8988T (cell line): ENCODE results near the gene PLPPR5.
"Not testable (repeated sequence)": the region's sequence is repeated elsewhere in the genome, so short reads cannot be mapped to it uniquely, and the experiment has no call there.

ENCODE experiments used
- DNase-seq: peaks from one replicate; pipeline ENCODE4 v3.0.0; 2011

The PLPPR5 gene

GRCh38 chr1:98908980-98909379, 95.7 kb downstream of the PLPPR5 start:
- DNase-seq: no peak

- no peak for DNase-seq
These were observed 97.9 kb downstream of the PLPPR5 start for GRCh38 chr1:98906809-98907208.

DNA sequence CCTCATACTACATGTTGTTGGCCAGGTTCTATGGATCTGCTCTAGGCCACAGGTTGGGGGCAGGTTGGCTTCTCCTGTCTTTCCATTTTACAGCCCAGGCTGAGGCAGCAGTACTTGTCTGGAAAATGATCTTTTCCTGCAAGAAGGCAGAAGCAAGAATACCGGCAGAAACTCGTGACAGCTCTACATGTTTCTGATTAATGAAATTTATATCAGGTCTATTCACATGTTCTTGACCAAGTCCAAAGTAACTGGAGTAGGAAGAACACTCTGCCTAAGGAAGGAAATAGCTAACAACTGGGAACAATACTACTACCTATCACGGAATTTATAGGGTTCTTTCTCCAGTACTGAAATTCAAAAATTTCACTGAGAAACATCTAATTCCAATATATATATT, 98.3 kb downstream of the PLPPR5 start:
- no peak for DNase-seq

- DNase-seq: no peak
These were observed 100.0 kb downstream of the PLPPR5 start for GRCh38 chr1:98904684-98905083.

DNA sequence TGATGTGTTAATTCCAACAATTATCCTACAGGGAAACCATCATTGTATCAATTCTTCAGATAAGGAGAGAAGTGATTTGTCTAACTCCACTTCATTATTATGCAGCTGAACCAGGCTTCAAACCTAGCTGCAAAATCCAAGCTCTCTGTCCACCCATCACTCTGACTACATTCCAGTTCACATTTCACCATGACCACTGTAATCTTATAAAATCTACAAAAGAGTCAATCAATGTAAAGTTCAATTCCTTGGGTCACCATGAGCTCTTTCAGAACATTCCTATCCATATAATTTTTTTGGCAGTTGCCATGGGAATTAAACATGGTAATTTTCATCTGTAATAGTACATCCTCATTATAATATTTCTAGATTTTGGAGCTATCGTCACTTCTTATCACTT, 100.9 kb downstream of the PLPPR5 start:
- DNase-seq: no peak

- DNase-seq: no peak
These were observed 101.4 kb downstream of the PLPPR5 start for GRCh38 chr1:98903261-98903660.

GRCh38 chr1:98898940-98899339, 105.7 kb downstream of the PLPPR5 start:
- DNase-seq: no peak

DNA sequence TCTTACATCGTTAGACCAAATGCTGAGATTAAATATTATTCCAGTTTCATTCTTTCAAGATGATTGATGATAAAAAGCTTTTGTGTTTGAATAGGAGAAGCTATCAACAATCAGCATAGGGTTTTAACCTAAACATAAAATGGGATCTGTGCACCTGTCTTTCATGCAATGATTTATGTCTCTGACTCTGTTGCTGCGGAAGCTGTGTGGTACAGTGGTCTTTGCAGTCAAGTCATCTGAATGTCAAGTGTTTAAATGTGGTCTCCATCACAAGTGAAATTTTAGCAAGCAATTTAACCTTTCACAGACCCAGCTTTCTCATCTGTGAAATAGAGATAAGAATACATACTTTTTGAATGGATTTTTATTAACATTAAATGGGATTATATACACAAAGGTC, 107.2 kb downstream of the PLPPR5 start:
- DNase-seq: no peak

- no peak for DNase-seq
These were observed 107.8 kb downstream of the PLPPR5 start for GRCh38 chr1:98896711-98897445.

GRCh38 chr1:98893371-98893770, 111.3 kb downstream of the PLPPR5 start:
- no peak for DNase-seq

DNA sequence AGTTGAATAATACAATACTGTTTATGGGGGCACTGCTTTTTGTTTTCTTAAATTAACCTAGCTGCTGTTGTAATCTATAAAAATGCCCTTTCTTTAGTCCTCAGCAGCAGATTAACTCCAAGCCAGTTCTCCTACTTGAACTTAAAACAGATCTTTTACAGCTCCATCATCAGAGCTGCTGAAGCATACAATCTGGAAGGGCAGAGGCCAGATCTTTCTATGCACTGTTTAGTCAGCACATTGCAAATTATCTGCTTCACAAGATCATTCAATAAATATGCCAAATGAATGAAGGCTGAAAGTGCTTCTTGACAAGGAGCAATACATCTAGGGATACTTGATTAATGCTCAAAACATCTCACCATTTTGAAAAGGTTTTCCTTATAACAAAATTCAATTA, 115.8 kb downstream of the PLPPR5 start:
- DNase-seq: no peak

GRCh38 chr1:98887507-98887906, 117.2 kb downstream of the PLPPR5 start:
- DNase-seq: no peak

DNA sequence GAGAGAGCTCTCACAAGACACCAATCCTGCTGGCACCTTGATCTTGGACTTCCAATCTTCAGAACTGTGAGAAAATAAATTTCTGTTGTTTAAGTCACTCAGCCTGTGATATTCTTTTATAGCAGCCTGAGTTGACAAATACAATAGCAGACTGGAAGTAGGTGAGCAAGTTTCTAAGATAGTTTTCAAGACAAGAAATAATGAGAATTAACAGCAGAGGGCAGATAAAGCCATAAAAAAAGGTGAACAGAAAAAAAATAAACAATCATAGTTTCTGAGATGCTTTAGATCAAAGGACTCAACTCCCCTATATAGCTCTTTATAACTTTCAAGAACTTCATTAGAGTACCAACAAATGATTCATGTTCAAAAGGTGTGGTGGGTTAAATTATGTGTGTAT, 119.8 kb downstream of the PLPPR5 start:
- DNase-seq: no peak

DNA sequence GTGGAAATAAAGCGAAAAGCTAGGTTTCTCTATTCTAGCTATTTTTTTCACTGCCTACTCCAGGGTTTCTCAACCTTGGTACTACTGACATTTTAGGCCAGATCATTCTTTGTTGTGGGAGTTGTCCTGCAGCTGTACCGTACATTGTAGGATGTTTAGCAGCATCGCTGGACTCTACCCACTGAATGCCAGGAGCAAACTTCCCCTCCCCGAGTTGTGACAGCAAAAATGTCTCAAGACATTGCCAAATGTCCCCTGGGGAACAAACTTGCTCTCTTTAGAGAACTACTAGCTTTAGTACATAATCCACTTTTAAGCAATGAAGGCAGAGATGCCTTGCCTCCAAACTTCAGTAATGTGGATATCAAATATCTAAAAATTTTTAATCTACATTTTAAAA, 122.8 kb downstream of the PLPPR5 start:
- DNase-seq: no peak

DNA sequence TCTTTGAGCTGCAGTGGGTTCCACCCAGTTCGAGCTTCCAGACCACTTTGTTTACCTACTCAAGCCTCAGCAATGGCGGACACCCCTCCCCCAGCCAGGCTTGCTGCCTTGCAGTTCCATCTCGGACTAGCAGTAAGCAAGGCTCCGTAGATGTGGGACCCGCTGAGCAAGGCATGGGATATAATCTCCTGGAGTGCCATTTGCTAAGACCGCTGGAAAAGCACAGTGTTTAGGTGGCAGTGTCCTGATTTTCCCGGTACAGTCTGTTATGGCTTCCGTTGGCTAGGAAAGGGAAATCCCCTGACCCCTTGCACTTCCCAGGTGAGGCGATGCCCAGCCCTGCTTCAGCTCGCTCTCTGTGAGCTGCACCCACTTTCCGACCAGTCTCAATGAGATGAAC, 123.4 kb downstream of the PLPPR5 start:
- not testable (repeated sequence) for DNase-seq

DNA sequence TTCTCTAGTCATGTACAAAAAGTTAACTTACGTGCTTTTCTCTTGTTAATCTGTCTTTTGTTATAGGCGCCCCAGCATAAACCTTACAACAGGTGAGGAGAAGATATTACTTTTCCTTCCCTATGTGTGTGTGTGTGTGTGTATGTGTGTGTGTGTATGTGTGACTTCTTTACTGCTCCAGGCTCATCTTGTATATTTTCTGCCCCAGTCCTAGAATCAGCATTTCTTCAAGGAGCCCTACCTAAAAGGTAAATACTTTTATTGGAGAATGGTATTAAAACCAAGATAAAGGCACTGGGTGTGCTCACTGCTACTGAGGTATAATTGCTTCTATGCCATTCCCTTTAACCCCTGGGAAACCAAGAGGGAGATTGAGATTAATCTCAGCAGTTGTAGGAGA, 129.8 kb downstream of the PLPPR5 start:
- no peak for DNase-seq

DNA sequence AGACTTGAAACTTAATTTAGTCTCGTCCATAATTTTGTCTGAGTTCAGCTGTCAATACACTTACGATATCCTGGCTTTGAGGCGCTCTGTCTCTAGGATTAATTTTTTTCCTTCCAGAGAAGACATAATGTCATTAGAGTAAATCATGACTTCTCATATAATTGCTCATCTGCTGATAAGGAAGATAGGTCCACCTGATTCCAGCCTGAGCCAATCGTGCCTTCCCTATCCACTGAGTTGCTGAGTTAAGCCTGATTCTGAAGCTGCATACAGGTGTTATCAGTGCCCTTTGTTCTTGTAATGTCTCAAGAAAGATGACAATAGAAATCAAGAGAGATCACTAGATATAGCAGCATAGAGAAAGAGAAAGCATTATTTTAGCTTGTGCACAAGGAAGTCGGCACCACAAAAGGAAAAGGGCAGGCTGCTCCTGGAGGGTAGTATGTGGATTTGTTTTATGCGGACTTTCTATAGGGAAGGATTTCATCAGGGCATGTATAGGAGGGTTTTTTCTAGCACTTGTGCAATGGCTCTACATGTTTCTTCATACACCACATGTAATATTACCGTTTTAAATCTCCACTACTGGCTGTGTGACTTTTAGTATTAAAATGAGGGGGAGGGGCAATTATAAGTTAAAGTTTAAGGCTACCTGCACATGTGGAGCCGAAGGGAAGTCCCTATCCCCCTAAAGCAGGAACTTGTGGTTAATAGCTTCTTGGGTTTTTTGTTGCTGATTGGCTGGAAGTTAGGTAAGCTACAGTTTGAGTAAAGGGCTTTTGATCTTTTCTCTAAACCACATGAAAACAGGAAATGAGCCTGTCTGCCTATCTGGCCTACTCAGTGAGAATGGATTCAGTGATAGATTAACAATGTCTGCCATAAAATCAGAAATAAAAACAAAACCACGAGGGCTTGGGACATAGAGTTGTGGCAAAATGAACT, 133.4 kb downstream of the PLPPR5 start:
- DNase-seq: no peak

GRCh38 chr1:98865796-98866195, 138.9 kb downstream of the PLPPR5 start:
- no peak for DNase-seq

DNA sequence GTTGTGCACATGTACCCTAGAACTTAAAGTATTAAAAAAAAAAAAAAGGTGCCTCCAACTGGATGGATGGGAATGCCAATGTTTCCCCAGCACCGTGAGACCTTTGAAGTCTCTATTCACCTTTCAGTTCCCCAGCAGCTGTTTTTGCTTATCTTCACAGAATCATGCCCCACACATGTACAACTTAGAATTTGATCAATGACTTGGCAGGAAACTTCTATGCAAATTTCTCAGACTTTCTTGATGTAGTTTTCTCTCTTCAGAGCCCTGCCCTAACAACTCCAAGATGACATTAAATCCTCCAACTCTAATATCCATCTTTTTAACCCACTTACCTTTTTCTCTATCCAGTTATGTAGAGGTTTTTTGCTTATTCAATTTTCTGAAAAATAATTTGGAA, 144.3 kb downstream of the PLPPR5 start:
- DNase-seq: no peak

DNA sequence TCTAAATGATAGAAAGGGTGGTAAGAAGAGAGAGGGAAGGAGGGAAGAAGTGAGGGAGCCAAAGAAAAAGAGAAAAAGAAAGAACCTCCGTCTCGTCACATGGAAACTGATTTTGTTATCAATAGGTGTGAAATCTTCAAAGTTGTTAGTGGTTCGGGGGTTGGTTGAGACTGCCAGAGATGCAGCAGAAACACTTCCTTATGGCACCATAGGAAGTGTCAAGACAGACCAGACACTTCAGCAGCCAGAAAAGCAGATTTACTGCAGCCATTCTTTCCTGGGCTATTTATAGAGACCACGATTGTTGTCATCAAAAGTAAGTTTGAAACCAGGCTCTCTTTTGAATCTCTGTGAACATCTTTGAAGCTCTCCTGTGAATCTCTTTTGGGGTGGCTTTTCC, 150.5 kb downstream of the PLPPR5 start:
- no peak for DNase-seq

DNA sequence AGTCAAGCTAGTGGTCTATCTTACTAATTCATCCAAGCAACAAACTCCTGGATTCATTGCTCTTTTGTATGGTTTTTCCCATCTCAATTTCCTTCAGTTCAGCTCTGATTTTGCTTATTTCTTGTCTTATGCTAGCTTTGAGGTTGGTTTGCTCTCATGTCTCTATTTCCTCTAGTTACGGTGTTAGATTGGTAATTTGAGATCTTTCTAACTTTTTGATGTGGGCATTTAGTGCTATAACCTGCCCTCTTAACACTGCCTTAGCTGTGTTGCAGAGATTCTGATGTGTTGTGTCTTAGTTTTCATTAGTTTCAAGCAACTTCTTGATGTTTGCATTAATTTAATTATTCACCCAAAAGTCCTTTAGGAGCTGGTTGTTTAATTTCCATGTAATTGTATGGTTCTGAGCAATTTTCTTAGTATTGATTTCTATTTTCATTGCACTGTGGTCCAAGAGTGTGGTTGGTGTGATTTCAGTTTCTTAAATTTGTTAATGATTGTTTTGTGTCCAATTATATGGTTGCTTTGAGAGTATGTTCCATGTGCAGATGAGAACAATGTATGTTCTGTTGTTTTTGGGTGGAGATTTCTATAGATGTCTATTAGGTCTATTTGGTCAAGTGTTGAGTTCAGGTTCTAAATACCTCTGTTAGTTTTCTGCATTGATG, 154.6 kb downstream of the PLPPR5 start:
- no peak for DNase-seq

DNA sequence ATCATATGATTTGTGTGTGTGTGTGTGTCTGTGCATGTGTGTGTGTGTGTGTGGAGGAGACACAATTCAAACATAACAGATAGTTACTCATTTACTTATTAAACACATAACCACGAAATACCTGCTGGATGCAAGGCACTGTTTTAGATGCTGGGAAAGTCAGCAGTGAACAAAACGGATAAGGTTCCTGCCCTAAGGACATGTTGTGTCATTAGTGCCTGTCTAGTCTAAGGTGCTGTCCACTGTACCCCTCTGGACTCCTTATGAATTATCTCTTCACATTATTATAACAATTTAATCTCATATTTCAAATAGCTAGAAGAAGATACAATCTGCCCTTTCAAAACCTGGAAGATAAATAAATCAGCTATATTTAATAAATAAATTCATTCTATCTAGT, 162.4 kb downstream of the PLPPR5 start:
- DNase-seq: no peak
